Measurements from ENCODE around the gene MRPS6.

MRPS6 gene

GRCh38 chr21:34148419-34148804 is 75.0 kb downstream of the MRPS6 start:
- 80% methylated on average over 3 of the region's 3 CpGs for WGBS
- no peak for DNase-seq
- H3K4me3 ChIP-seq (ENCODE audit: insufficient read depth in 1 of 2, low read depth in 1 of 2, low read length in 2 of 2) = no peak overlapping the region
- no peak overlapping the region for H2BK5ac ChIP-seq (ENCODE audit: low read depth, low read length, poor library complexity, severe bottlenecking)
- H4K8ac ChIP-seq (ENCODE audit: low read length) = no peak overlapping the region
- peaks cover 43% of the 10 kb centered on the region for H3K79me1 ChIP-seq (replicated peaks; ENCODE audit: low read length, poor library complexity, severe bottlenecking)
- H3K9me3 ChIP-seq (ENCODE audit: control insufficient read depth, low read length) = no peaks in the 10 kb centered on the region
- no peak overlapping the region for H3K9ac ChIP-seq (ENCODE audit: low read length)
- no peak overlapping the region for H4K91ac ChIP-seq (ENCODE audit: low read length)
- peaks cover 7% of the 10 kb centered on the region for H3K4me1 ChIP-seq (ENCODE audit: control insufficient read depth, insufficient read depth, low read depth, low read length)
- no peak overlapping the region for H3K23ac ChIP-seq (ENCODE audit: low read length in 2 of 2)
- H3K4me2 ChIP-seq (ENCODE audit: low read length, poor library complexity, severe bottlenecking) = no peak overlapping the region
- H2AFZ ChIP-seq (ENCODE audit: low read depth, low read length) = no peak overlapping the region
- no peak overlapping the region for H3K27ac ChIP-seq (ENCODE audit: low read length, poor library complexity, severe bottlenecking)
- H3K18ac ChIP-seq (ENCODE audit: low read depth in 1 of 2, low read length in 2 of 2) = no peak overlapping the region
- no peaks in the 10 kb centered on the region for H3K27me3 ChIP-seq (ENCODE audit: control insufficient read depth in 1 of 2, insufficient read depth in 1 of 2, low read length in 2 of 2)
- H3K4ac ChIP-seq (ENCODE audit: low read depth in 1 of 2, low read length in 2 of 2) = peak overlapping the region in 1 of 2 experiments; percentile 18
- no peak overlapping the region for H2BK120ac ChIP-seq (ENCODE audit: low read depth, low read length)
- no peak overlapping the region for H2BK15ac ChIP-seq (ENCODE audit: low read depth, poor library complexity, severe bottlenecking)
- peaks cover 37 to 87% of the 10 kb centered on the region in 2 experiments for H3K36me3 ChIP-seq (ENCODE audit: control insufficient read depth in 1 of 2, insufficient read depth in 2 of 2, low read depth in 1 of 2, low read length in 2 of 2)
- H3K14ac ChIP-seq (ENCODE audit: low read length in 2 of 2) = no peak overlapping the region
- H2BK12ac ChIP-seq (ENCODE audit: low read length in 2 of 2) = no peak overlapping the region
- H2AK5ac ChIP-seq (ENCODE audit: low read length, severe bottlenecking) = no peak overlapping the region

- Histone ChIP-seq H3K4ac (ENCODE audit: low read depth in 1 of 2, low read length in 2 of 2) (peak overlapping the region in 1 of 2 experiments; percentile 18), H3K4me3 (ENCODE audit: insufficient read depth in 1 of 2, low read depth in 1 of 2, low read length in 2 of 2) (no peak overlapping the region), H3K4me1 (ENCODE audit: control insufficient read depth, insufficient read depth, low read depth, low read length) (peaks cover 7% of the 10 kb centered on the region), H3K36me3 (ENCODE audit: control insufficient read depth in 1 of 2, insufficient read depth in 2 of 2, low read depth in 1 of 2, low read length in 2 of 2) (peaks cover 34 to 82% of the 10 kb centered on the region in 2 experiments), H2AFZ (ENCODE audit: low read depth, low read length) (no peak overlapping the region), H2BK12ac (ENCODE audit: low read length in 2 of 2) (no peak overlapping the region), H2BK120ac (ENCODE audit: low read depth, low read length) (no peak overlapping the region), H3K9ac (ENCODE audit: low read length) (no peak overlapping the region), H4K8ac (ENCODE audit: low read length) (no peak overlapping the region), H3K9me3 (ENCODE audit: control insufficient read depth, low read length) (no peaks in the 10 kb centered on the region), H2BK15ac (ENCODE audit: low read depth, poor library complexity, severe bottlenecking) (no peak overlapping the region), H4K91ac (ENCODE audit: low read length) (no peak overlapping the region), H3K18ac (ENCODE audit: low read depth in 1 of 2, low read length in 2 of 2) (peak overlapping the region in 1 of 2 experiments; percentile 38), H3K27ac (ENCODE audit: low read length, poor library complexity, severe bottlenecking) (no peak overlapping the region), H2AK5ac (ENCODE audit: low read length, severe bottlenecking) (no peak overlapping the region), H3K14ac (ENCODE audit: low read length in 2 of 2) (no peak overlapping the region), H3K79me1 (replicated peaks; ENCODE audit: low read length, poor library complexity, severe bottlenecking) (peaks cover 46% of the 10 kb centered on the region), H3K27me3 (ENCODE audit: control insufficient read depth in 1 of 2, insufficient read depth in 1 of 2, low read length in 2 of 2) (no peaks in the 10 kb centered on the region), H3K23ac (ENCODE audit: low read length in 2 of 2) (no peak overlapping the region), H3K4me2 (ENCODE audit: low read length, poor library complexity, severe bottlenecking) (no peak overlapping the region), H2BK5ac (ENCODE audit: low read depth, low read length, poor library complexity, severe bottlenecking) (no peak overlapping the region)
- WGBS = 93% methylated on average over 5 of the region's 7 CpGs
- DNase-seq = no peak
Measured at GRCh38 chr21:34148826-34149558, 75.6 kb downstream of the MRPS6 start.

DNA sequence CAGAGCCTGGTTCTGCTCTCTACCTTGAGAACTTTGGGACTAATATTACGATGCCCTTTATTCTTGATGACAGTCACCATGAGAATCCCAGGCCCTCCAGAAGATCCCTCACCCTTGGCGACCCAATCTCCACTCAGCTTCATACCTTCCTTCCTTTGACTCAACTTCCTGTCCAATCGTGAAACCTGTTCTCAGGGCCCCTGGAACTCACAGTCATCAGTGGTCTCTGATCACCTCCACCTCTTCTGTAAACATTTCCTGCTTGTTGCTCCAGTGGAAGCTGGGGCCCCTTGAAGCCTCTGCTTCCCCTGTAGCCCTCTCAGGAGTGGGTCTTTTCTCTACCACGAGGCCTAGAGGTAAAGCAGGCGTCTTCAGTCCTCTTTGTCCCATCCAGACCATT is 79.1 kb downstream of the MRPS6 start:
- no peak overlapping the region for H3K18ac ChIP-seq (ENCODE audit: low read depth in 1 of 2, low read length in 2 of 2)

DNA sequence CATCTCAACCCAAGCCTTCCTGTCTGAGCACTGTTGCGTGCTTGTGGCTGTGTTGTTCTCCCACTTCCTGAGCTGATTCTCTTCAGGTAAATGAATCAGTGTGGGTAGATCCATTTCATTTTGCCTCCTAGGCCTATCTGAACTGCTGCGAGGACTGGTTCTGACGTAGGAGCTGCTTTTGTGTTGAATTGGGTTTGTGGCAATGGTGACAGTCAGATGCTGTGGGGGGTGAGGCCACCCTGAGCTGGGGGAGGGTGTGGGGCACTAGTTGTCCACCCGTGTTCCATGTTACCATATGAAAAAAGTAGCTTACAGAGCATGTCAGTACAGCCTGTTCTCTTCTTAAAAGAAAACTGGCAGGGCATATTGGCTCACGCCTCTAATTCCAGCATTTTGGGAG is 81.5 kb downstream of the MRPS6 start:
- Histone ChIP-seq H2BK12ac (ENCODE audit: low read length in 2 of 2) (no peak overlapping the region), H3K27ac (ENCODE audit: low read length, poor library complexity, severe bottlenecking) (no peak overlapping the region), H3K36me3 (ENCODE audit: control insufficient read depth in 1 of 2, insufficient read depth in 2 of 2, low read depth in 1 of 2, low read length in 2 of 2) (peaks cover 16 to 39% of the 10 kb centered on the region in 2 experiments), H3K9me3 (ENCODE audit: control insufficient read depth, low read length) (no peaks in the 10 kb centered on the region), H3K9ac (ENCODE audit: low read length) (no peak overlapping the region), H3K79me1 (replicated peaks; ENCODE audit: low read length, poor library complexity, severe bottlenecking) (peaks cover 32% of the 10 kb centered on the region), H3K14ac (ENCODE audit: low read length in 2 of 2) (no peak overlapping the region), H2BK5ac (ENCODE audit: low read depth, low read length, poor library complexity, severe bottlenecking) (no peak overlapping the region), H3K4me2 (ENCODE audit: low read length, poor library complexity, severe bottlenecking) (no peak overlapping the region), H3K23ac (ENCODE audit: low read length in 2 of 2) (no peak overlapping the region), H4K8ac (ENCODE audit: low read length) (no peak overlapping the region), H2BK120ac (ENCODE audit: low read depth, low read length) (no peak overlapping the region), H2AFZ (ENCODE audit: low read depth, low read length) (no peak overlapping the region), H3K4ac (ENCODE audit: low read depth in 1 of 2, low read length in 2 of 2) (no peak overlapping the region), H4K91ac (ENCODE audit: low read length) (no peak overlapping the region), H3K27me3 (ENCODE audit: control insufficient read depth in 1 of 2, insufficient read depth in 1 of 2, low read length in 2 of 2) (no peaks in the 10 kb centered on the region), H2BK15ac (ENCODE audit: low read depth, poor library complexity, severe bottlenecking) (no peak overlapping the region), H3K4me1 (ENCODE audit: control insufficient read depth, insufficient read depth, low read depth, low read length) (peaks cover 2% of the 10 kb centered on the region), H3K4me3 (ENCODE audit: insufficient read depth in 1 of 2, low read depth in 1 of 2, low read length in 2 of 2) (no peak overlapping the region), H3K18ac (ENCODE audit: low read depth in 1 of 2, low read length in 2 of 2) (no peak overlapping the region), H2AK5ac (ENCODE audit: low read length, severe bottlenecking) (no peak overlapping the region)
- 95% methylated on average over 5 of the region's 5 CpGs for WGBS
- no peak for DNase-seq

More for the DNA sequence above, 79.1 kb downstream of the MRPS6 start:
- H3K14ac ChIP-seq (ENCODE audit: low read length in 2 of 2) = no peak overlapping the region
- H4K91ac ChIP-seq (ENCODE audit: low read length) = no peak overlapping the region
- 90% methylated on average over 5 of the region's 5 CpGs for WGBS
- no peak overlapping the region for H3K4me2 ChIP-seq (ENCODE audit: low read length, poor library complexity, severe bottlenecking)
- H2BK120ac ChIP-seq (ENCODE audit: low read depth, low read length) = no peak overlapping the region
- peaks cover 5% of the 10 kb centered on the region for H3K4me1 ChIP-seq (ENCODE audit: control insufficient read depth, insufficient read depth, low read depth, low read length)
- H3K27ac ChIP-seq (ENCODE audit: low read length, poor library complexity, severe bottlenecking) = no peak overlapping the region
- no peaks in the 10 kb centered on the region for H3K9me3 ChIP-seq (ENCODE audit: control insufficient read depth, low read length)
- H2BK5ac ChIP-seq (ENCODE audit: low read depth, low read length, poor library complexity, severe bottlenecking) = no peak overlapping the region
- no peaks in the 10 kb centered on the region for H3K27me3 ChIP-seq (ENCODE audit: control insufficient read depth in 1 of 2, insufficient read depth in 1 of 2, low read length in 2 of 2)
- no peak overlapping the region for H2AFZ ChIP-seq (ENCODE audit: low read depth, low read length)
- H3K36me3 ChIP-seq (ENCODE audit: control insufficient read depth in 1 of 2, insufficient read depth in 2 of 2, low read depth in 1 of 2, low read length in 2 of 2) = peaks cover 12 to 59% of the 10 kb centered on the region in 2 experiments
- DNase-seq = no peak
- no peak overlapping the region for H3K4me3 ChIP-seq (ENCODE audit: insufficient read depth in 1 of 2, low read depth in 1 of 2, low read length in 2 of 2)
- H4K8ac ChIP-seq (ENCODE audit: low read length) = no peak overlapping the region
- no peak overlapping the region for H3K4ac ChIP-seq (ENCODE audit: low read depth in 1 of 2, low read length in 2 of 2)
- H2AK5ac ChIP-seq (ENCODE audit: low read length, severe bottlenecking) = no peak overlapping the region
- no peak overlapping the region for H2BK15ac ChIP-seq (ENCODE audit: low read depth, poor library complexity, severe bottlenecking)
- H2BK12ac ChIP-seq (ENCODE audit: low read length in 2 of 2) = no peak overlapping the region
- no peak overlapping the region for H3K9ac ChIP-seq (ENCODE audit: low read length)
- no peak overlapping the region for H3K23ac ChIP-seq (ENCODE audit: low read length in 2 of 2)
- H3K79me1 ChIP-seq (replicated peaks; ENCODE audit: low read length, poor library complexity, severe bottlenecking) = peaks cover 30% of the 10 kb centered on the region

All from mesenchymal stem cell (in vitro differentiated cells and primary cell).